HEK293 (cell line): ENCODE data around the gene ATP6V0E2.

Source experiments
- CTCF ChIP-seq: fragments of 450-650 bp; formaldehyde crosslinking; IDR thresholded peaks from 2 replicates; pipeline ENCODE4 v1.5.1; 2016; ENCODE audit warnings: missing biosample characterization, missing genetic modification characterization
- FEZF1 ChIP-seq: fragments of 450-650 bp; formaldehyde crosslinking; IDR thresholded peaks from 2 replicates; pipeline ENCODE4 v1.5.1; 2016; ENCODE audit warnings: missing biosample characterization, missing genetic modification characterization
- IKZF3 ChIP-seq: fragments of 450-650 bp; IDR thresholded peaks from 2 replicates; pipeline ENCODE4 v1.5.0; 2018; ENCODE audit warnings: missing biosample characterization, mild to moderate bottlenecking, missing genetic modification characterization, moderate library complexity
- SCRT2 ChIP-seq: fragments of 450-650 bp; formaldehyde crosslinking; IDR thresholded peaks from 2 replicates; pipeline ENCODE4 v1.5.1; 2016; ENCODE audit warnings: missing biosample characterization, missing genetic modification characterization
- ZBTB6 ChIP-seq: fragments of 450-650 bp; formaldehyde crosslinking; IDR thresholded peaks from 2 replicates; pipeline ENCODE4 v1.5.1; 2017; ENCODE audit warnings: missing biosample characterization, missing genetic modification characterization
- ZNF423 ChIP-seq: fragments of 450-650 bp; formaldehyde crosslinking; IDR thresholded peaks from 2 replicates; pipeline ENCODE4 v1.5.1; 2016; ENCODE audit warnings: missing biosample characterization, missing genetic modification characterization

DNA sequence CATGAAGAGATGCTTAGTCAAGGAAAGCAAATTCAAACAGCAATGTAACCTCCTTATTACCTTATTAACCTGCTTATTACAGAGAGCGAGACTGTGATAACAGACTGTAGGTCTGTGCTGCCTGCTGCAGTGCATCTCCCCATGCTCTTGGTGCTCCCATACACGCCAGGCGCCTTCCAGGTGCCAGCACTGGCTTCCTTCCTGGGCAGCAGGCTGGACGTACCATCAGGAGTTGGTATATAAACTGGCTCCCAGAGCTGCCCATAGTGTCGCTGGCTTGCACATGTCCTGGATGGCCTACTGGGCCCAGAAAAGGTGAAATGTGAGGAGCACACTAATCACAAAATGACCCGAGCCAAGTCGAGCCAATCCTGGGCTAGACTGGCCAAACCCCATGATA is 13.5 kb downstream of the ATP6V0E2 start:
- TF ChIP-seq CTCF (tag by site-specific recombination) (no peak), ZBTB6 (tag by site-specific recombination) (no peak), FEZF1 (no peak), SCRT2 (tag by site-specific recombination) (no peak), ZNF423 (tag by site-specific recombination) (no peak), IKZF3 (tag by site-specific recombination) (no peak)
